Upper lobe of left lung (tissue), 4 donors: ENCODE measurements around the gene LEKR1.

Experiments used
- CTCF ChIP-seq, 6 experiments: fragments of 450-650 bp in 4 of 6; fragments of 200-600 bp in 2 of 6; sonication (generic) in 2 of 6; IDR thresholded peaks; one replicate each; pipeline ENCODE4 v1.5.1; 2016 to 2019; ENCODE audit warnings: antibody characterized with exemption in 6 of 6
- POLR2AphosphoS5 ChIP-seq, 2 donors: sonication (generic); formaldehyde crosslinking; IDR thresholded peaks; one replicate each; pipeline ENCODE4 v1.5.1; 2017; ENCODE audit warnings: antibody characterized with exemption in 2 of 2

GRCh38 chr3:157089455-157090221, 263.5 kb downstream of the LEKR1 start:
- no peak for TF ChIP-seq CTCF (IDR thresholded peaks at IDR 0.05)
- peak; percentile 5 to 47 for TF ChIP-seq POLR2AphosphoS5 (IDR thresholded peaks at IDR 0.05)
